Measurements from ENCODE around the gene NEO1.

- TF ChIP-seq, protein P1, sequence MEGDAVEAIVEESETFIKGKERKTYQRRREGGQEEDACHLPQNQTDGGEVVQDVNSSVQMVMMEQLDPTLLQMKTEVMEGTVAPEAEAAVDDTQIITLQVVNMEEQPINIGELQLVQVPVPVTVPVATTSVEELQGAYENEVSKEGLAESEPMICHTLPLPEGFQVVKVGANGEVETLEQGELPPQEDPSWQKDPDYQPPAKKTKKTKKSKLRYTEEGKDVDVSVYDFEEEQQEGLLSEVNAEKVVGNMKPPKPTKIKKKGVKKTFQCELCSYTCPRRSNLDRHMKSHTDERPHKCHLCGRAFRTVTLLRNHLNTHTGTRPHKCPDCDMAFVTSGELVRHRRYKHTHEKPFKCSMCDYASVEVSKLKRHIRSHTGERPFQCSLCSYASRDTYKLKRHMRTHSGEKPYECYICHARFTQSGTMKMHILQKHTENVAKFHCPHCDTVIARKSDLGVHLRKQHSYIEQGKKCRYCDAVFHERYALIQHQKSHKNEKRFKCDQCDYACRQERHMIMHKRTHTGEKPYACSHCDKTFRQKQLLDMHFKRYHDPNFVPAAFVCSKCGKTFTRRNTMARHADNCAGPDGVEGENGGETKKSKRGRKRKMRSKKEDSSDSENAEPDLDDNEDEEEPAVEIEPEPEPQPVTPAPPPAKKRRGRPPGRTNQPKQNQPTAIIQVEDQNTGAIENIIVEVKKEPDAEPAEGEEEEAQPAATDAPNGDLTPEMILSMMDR (IDR thresholded peaks at IDR 0.05; ENCODE audit: low read length) = no peak
- TF ChIP-seq EZH2 (IDR thresholded peaks at IDR 0.05; ENCODE audit: borderline replicate concordance, low read length) = no peak
These were observed 299.8 kb downstream of the NEO1 start for GRCh38 chr15:73352082-73352481.

Measured in OCI-LY1 (cell line).